ENCODE measurements around the gene TUBGCP2.
A peak's percentile ranks its signal among the peaks of the same experiment; 100 is the strongest.

Gene TUBGCP2

GRCh38 chr10:133341983-133342382 is 33.3 kb upstream of the TUBGCP2 start:
- DNase-seq (ENCODE audit: low read depth in 2 of 2), result no peak

- no peak for DNase-seq (ENCODE audit: low read depth in 2 of 2)
Observed at GRCh38 chr10:133339708-133340380, 31.2 kb upstream of the TUBGCP2 start.

GRCh38 chr10:133338080-133339071 is 29.7 kb upstream of the TUBGCP2 start:
- no peak for DNase-seq (ENCODE audit: low read depth in 2 of 2)

- no peak for DNase-seq (ENCODE audit: low read depth in 2 of 2)
Observed at GRCh38 chr10:133337370-133337725, 28.7 kb upstream of the TUBGCP2 start.

- peak; percentile 24 to 47 for DNase-seq (ENCODE audit: low read depth in 2 of 2)
Observed at GRCh38 chr10:133336577-133337369, 28.1 kb upstream of the TUBGCP2 start, which contains the start of gene CALY. CALY (minus strand) TSS chr10:133336896; CDS start chr10:133328989, 7,907 bp downstream.

GRCh38 chr10:133336118-133336576 is 27.5 kb upstream of the TUBGCP2 start:
- DNase-seq (ENCODE audit: low read depth in 2 of 2), result no peak

GRCh38 chr10:133335246-133336117 is 26.8 kb upstream of the TUBGCP2 start:
- peak; percentile 45 to 60 for DNase-seq (ENCODE audit: low read depth in 2 of 2)

GRCh38 chr10:133334503-133335245 is 26.0 kb upstream of the TUBGCP2 start:
- DNase-seq (ENCODE audit: low read depth in 2 of 2), result peak in 1 of 2 experiments; percentile 23

GRCh38 chr10:133332936-133333699 is 24.4 kb upstream of the TUBGCP2 start:
- DNase-seq (ENCODE audit: low read depth in 2 of 2), result no peak

- DNase-seq (ENCODE audit: low read depth in 2 of 2), result peak; percentile 77 to 85
Observed at GRCh38 chr10:133329491-133330202, 21.0 kb upstream of the TUBGCP2 start.

GRCh38 chr10:133328358-133329343 is 20.0 kb upstream of the TUBGCP2 start:
- DNase-seq (ENCODE audit: low read depth in 2 of 2), result no peak

GRCh38 chr10:133327651-133328357 is 19.1 kb upstream of the TUBGCP2 start:
- DNase-seq (ENCODE audit: low read depth in 2 of 2), result no peak

- no peak for DNase-seq (ENCODE audit: low read depth in 2 of 2)
Observed at GRCh38 chr10:133326745-133327650, 18.3 kb upstream of the TUBGCP2 start.

- no peak for DNase-seq (ENCODE audit: low read depth in 2 of 2)
Observed at GRCh38 chr10:133326223-133326551, 17.5 kb upstream of the TUBGCP2 start.

GRCh38 chr10:133325440-133326222 is 17.0 kb upstream of the TUBGCP2 start:
- DNase-seq (ENCODE audit: low read depth in 2 of 2), result no peak
